SK-N-DZ (cell line): ENCODE data around the gene PTPRG.

Source experiments
- DNase-seq: peaks from one replicate; pipeline ENCODE4 v3.0.0-alpha.2; 2015; ENCODE audit warnings: low spot score

The PTPRG gene

DNA sequence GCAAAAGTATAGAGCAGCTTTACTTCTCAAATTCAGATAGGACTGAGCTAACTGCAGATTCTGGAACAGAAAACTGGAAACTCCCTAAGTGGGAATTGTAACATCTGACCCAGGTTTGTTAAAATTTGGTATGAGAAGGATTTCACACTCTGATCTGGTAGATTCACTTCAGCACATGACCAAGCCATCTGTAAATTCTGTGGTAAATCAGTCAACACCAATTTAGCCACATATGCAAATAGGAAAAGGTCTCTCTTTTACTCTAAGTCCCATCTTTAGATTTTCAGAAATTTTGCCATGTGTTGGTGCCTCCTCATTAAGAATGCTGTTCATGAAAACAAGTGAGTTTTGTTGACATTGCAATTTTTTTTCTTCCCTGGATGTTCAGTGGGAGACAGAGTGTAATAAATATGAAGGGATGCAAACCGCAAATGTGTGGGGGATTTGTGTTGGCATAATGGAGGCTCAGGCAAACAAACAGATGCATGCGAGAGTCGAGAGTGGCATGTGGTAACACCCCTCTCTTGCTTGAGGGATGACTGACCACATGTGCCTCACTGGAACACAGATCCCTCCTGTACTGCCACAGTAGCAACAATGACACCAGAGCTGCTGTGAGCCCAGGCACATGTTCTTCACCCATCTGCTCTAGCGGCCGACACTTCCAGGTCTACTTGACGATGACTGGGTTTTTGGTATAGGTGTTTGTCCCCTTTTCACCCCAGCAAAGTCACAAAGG is 665.4 kb downstream of the PTPRG start:
- DNase-seq, result no peak

DNA sequence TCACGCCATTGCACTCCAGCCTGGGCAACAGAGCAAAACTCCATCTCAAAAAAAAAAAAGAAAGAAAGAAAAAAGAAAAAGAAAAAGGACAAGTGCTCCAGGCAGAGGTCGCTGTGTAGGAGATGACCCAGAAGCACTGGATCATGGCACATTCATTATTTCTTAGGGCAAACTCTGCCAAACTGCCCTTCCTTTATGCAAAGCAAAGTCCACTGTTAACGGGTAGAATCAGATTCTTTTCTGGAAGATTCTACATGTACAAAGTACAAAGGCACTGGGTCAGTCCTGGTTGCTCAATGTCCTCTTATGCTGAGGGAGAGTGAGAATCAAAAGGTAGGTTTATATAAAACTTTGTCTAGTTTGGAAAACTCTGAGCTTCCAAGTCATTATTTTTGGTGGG is 667.1 kb downstream of the PTPRG start:
- no peak for DNase-seq

DNA sequence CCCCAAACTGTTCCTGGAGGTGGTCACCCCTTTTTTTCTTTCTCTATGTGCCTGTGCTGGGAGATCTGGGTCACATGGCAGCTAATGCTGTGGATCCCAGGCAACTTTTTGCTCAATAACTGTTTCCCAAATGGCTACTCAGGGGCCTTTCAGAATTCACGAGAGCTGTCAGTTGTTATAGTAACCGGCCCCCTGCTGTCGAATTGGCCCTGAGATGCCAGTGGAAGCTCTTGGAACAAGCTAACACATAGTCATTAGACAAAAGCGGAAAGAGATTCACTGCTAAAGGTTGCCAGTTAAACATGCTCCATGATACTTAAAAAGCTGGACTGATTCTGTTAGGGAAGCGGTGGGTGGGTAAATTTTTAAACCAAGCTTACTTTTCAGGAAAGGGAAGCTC is 667.8 kb downstream of the PTPRG start:
- no peak for DNase-seq

DNA sequence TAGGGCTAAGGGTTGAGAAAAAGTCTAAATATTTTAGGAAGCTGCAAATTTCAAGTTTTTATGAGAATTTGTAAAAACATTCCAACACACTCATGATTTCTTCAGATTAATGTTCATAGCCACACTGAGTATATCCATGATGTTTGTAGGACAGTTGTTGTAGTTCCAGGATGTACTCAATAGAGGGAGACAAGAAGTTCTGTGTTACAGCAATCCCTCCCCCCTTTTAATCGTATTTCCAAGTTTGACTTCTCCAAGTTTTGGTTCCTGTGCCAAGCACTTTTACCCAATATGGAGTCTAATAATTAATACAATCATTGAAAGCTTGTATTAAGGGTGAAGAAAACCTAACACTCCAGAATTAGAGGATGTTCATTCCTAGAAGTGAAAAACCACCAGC is 668.5 kb downstream of the PTPRG start:
- no peak for DNase-seq

DNA sequence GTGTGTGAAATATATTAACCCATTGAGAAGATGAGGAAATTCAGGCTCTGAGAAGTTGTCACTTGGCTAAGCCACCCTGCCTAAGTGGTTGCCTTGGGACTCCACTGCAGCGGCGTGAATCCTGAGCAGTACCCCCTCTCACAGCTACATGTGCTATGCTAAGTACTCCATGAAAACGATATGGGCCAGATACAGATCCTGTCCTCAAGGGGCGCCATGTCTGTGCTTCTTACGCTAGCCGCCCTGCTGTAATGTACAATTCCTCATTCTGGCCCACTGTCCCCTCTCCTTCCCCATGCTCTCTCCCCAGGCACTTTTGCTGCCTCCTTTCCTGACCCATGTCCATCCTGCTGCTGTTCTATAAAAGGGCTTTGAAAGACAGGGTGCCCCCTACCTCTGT is 671.7 kb downstream of the PTPRG start:
- DNase-seq, result no peak

DNA sequence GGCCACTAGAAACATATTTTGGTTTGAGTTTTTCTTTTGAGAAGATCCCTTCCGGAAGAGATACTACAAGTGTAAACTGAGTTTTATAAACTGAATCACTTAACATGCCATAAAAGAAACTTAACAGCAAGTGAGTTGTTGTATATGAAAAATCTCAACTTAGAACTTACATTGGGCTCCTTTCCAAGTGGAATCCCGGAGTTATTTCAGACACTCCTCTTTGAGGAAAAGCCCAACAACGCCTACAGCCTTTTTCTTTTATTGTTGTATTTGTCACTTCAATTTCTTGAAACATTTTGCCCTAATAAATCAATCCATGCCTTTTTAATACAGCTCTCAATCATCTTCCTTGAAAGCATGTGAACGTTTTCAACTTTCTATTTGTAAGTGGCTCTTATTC is 674.6 kb downstream of the PTPRG start:
- DNase-seq, result no peak

DNA sequence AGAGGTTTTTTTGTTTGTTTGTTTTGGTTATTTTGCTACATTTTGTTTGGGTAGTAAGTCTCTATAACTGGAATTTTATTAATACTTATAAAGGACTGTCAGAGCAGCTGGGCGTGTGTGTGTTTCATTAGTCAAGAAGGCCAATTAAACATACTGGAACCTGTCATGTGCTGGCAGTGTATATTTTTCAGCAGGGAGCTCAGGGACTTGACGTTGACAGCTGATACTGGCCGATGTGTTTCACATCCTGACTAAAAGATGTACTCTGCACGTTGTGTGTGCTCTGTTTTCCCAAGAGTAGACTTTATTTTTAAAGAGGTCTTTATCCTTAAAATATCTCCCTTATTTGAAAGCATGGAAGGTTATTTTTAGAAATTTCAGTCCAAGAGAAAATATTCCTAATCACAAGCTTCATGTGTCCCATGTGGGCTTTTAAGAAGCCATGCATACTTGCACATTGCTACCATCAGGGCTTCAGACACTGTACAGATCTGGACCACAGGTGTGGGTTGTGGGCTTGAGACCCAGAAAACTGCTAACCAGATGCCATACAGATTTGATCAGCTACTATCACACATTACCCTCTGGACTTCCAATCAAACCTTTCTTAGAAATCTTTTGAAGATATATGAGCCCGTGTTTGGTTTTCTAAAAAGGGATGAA is 676.0 kb downstream of the PTPRG start:
- no peak for DNase-seq

DNA sequence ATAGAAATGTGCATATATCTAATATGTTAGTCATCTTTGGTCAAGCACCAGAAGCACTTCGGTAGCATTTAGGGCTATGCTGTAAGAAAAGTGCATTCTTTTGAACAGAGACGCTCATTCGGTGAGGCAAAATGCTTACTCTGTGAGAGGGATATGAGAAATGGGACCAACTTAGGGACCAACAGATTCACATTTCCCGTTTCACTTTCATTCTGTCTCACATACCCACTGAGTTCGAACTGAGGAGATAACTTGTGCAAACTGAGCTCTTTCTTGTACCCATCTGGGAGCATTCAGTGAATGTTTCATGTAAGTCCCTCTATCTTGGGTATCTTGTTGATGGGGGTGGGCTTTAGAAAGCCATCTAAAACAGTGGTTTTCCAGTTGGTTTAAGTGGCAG is 676.6 kb downstream of the PTPRG start:
- DNase-seq, result no peak

DNA sequence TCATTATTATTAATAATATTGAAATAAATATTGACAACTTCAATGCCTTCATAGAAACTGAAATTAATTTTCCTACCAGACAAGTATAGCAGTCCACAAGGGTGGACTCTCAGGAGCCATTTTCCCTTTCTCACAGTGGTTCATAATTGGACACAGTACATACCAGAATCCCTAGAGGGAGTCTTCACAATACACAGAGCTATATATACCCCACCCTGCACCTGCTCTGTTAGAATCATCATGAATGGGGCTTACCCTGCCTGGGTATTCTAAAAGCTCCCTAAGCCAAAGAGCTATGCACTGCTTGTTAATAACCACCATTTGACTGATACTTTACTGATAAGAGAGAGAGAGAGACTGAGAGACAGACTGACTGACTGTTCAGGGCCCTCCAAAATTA is 677.1 kb downstream of the PTPRG start:
- no peak for DNase-seq

DNA sequence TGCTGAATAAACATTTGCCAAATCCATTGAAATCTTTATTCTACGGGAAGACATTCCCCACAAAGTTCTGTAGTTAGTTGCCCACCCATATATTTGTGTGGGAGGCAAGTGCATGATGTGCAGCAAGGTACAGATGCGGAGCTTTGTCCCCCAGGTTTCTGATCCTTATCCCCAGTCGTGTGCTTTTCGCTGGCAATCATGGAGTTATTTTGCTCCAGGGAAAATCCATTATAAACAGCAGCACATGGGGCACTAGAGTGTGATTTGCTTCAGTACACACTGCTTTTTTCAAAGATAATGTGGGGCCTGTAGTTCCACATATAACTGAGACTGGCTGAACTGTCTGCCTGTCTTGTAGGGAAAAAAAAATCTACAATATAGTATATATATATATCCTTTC is 679.9 kb downstream of the PTPRG start:
- DNase-seq, result no peak

DNA sequence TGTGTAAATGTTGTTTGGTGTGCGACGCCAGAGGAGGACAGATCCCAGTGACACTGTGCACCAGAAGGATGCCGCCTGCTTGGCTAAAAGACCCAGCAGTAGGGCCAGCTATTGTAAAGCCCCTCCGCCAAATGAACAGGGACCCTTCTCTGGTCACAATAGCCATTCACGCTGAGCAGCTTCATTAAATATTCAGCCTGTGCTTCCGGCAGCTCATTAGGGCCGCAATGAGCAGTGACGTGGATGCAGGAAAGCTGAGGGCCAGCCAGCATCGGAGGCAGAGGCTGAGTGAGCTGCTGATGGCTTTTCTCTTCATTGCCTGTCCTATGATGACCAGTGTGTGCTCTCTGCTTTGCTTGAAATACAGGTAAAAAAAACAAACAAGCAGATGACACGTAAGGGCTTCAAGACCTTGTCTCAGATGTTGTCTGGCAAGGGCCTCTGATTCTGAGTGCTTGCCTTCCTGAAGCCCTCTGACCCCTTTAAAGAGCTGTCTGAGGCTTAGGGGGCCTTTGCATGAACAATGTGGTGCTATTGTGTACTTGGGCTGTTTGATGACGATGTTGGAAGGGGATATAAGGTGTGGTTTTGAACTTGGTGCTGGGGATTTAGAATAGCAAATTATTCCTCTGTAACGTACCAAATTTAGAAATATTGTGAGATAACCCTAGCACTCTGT is 681.6 kb downstream of the PTPRG start:
- DNase-seq, result no peak

DNA sequence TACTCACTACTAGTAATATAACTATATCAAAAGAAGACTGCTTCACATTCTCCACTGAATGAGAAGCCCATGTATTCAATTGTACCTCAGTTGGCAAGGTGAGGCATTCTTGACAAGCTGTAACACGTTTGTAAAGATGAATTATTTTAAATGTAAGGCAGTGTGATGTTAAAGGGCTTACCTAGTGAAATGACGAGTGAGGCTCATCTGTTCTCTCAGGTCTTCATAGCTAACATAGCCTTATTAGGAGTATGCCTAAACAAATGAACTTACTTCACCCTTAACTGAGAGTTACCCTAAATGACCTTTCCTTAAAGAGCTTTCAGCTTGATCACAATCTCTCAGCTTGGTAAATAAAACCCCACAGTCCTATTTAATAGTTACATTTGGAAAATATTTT is 684.7 kb downstream of the PTPRG start:
- DNase-seq, result peak; percentile 9

DNA sequence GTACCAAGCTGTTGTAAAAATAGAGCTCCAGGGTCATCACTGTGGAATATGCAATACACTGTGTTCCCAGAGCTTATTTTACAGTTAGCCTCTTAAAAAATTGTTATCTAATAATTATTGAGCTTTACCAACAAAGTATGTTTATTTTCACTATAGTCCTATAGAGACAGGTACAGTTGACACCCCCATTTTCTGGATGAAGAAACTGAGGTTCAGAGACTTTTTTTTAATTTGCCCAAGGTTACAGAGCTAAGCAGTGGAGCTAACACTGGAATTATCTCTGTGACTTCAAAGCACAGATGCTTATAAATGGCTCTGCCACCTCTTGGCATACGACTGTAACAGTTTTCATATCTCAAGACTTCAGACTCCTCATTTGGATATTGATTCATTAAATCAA is 685.6 kb downstream of the PTPRG start:
- DNase-seq, result no peak

DNA sequence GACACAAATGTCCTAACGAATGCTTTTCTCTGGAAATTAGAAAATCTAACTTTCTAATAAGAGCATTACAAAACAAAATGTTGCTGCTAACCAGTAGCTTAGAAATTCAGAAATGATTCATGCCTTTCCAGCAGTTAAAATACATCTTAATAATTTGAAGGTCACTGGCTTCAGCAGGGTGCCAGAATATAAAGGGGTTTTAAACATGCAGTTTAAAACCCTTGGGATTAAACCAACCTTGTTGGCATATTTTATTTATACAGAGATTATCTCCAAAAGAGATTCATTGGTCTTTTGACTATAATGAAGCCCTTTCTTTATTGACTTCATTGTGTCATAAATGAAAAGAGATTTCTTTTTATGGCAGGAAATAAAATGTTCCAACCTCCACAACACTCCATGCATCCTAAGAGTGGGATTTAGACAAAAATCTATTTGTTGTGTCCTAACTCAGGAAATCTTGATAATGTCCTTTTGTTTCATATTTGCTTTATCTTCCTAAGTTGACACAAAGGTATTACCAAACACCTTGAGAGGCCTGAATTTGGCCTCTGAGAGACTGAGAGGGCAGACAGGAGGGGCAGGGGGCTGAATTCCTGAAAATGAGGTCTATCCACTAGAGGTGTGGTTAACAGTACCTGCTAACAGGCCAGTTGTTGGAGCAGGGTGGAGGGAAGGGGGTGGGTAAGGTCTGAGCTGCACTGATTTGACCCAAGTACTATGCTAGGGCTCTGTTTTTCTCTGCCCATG is 687.5 kb downstream of the PTPRG start:
- DNase-seq, result no peak

DNA sequence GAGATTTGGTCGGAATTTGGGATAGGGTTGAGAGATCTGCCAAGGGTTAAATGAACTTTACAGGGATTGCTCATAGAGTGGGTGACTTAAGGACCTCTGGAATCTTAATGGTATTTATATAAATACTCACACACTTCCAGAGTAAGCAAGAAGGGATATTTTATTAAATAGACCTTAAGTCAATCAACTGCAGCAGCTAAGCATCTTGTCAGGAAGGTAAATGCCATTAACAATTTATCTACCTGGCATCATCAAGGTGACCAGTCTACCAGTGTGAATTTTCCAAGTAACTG is 688.1 kb downstream of the PTPRG start:
- DNase-seq, result no peak

DNA sequence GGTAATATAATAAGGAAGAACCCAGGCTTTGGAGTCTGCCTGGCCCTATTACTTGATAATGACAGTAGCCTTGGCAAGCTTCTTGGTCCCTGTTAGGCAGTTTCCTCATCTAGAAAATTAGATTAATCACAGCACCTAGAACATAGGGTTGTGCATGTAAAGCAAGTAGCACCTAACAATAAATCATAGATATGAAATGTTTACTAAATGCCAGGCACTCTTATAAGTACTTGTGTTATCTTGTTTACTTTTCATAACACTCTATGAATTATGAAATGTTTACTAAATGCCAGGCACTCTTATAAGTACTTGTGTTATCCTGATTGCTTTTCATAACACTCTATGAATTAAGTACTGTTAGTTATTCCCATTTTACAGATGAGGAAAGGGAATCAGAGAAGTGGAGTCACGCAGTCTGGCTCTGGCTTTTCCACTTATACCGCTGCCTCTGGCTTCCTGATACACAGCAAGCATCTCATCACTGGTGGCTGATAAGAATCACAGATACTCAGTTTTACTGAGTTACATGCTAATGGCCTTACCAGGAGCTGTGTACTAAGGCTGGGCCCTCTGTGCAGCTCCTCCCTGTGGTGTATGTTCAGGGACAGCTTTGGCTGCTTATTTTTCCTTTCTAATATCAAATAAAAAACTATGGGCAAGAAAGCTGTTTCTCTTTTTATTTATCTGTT is 688.6 kb downstream of the PTPRG start:
- DNase-seq, result peak; percentile 65

DNA sequence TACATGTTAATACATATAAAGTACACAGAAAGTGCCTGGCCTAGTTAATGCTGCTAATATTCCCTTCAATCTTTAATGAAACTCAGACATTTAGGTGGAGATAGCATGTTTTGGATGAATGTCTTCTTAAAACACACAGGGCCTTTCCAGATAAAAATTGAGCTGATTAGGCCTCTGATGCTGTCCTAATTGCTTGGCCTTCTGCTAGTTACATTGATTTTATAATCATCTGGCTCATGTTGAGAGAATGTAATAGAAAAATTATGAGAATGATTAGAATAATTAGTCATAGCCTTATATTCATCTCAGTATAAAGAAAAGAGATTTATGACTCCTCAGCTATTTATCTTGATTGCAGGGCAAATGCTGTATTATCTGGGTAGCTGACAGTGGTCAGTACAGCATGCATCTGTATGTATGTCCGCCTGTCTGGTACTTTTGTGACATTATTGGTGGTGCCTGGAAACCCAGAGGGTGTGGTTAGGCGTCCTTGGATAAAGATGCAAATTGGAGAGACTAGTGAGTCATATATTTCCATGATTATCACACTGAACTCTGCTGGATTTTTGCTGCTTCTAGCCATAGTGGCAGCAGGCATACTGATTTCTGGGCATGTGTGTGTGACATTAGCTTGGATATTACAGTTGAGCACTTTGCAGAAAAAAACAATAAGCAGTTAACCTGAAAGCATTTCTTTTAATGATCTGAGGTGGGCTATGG is 691.2 kb downstream of the PTPRG start:
- no peak for DNase-seq

DNA sequence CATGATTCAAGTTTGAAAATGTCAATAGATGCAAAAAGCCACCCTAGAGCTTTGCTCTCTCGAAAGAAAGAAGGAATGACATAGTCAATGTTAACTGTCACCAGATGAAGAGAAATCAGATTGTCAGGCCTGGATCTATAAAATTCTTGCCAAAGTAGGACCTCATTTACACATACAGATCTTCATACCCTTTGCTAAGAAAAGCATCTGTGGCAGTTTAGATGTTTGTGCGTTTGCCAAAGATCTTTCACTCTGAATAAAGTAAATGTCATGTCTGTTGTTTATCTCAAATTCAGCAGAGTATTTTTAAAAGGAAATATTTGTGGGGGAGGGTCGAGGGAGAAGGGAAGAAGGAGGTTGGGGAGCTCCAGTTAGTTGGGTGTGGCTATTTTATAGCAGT is 692.6 kb downstream of the PTPRG start:
- no peak for DNase-seq

DNA sequence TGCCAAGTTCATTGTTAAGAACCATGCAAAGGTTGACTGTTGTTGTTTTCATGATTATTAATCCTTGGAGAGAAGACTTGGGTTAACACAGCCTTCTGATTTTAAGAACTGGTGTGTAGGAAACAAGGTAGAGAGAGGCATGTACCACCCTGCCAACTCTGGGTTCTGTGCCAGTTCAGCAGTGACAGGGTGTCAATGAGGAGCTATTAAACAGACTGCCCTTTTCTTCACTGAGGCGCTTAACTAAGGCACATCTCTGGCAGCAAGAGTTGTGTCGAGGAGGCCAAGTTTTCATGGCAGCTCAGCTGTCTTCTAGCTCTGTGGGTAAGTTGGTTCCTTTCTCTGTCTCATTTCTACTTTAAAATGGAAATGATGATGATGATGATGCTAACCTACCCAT is 694.4 kb downstream of the PTPRG start:
- DNase-seq, result no peak

DNA sequence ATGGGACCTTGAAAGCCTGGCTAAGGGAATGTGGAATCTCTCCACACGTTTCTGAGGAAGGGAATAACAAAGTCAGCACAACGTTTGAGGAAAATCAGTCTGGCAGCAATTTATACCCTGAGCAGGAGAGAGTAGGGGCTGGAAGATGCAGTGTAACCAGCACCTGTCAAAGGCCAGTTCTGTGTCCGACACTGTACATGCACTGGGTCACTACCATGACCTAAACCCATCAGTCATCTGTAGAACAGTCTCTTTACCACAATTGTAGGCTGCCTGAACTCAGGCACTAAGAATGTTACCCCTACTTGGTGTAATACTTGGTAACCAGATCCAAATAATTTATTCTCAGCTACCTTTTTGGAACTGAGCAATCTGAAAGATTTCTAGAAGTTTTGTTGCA is 698.6 kb downstream of the PTPRG start:
- peak; percentile 71 for DNase-seq

DNA sequence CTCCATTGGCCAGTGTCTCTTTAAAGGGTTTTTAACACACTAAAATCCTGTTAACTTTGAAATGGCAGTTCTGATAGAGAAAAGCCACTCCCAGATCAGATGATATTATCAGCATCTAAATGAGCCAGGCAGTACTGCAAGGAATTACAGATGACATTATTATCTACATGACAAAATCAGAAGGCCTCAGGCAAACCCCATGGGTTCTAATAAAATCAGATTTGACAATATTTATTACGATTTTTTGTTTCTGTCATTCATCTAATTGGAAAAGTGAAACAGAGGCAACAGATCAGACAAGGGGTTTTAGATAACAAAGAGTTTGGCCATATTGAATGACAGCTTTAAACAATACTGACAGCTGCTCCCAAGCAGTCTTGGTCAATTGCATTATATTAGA is 699.3 kb downstream of the PTPRG start:
- peak; percentile 89 for DNase-seq
